Measurements from ENCODE around the gene GABRP. TPM values are rescaled to one million over a fixed set of nuclear protein-coding genes. Genes with fewer than 3 reads are reported as not detected.

Gene GABRP
- total RNA-seq, 2 donors from 2014 or later, result 1.1 to 1.9 TPM

DNA sequence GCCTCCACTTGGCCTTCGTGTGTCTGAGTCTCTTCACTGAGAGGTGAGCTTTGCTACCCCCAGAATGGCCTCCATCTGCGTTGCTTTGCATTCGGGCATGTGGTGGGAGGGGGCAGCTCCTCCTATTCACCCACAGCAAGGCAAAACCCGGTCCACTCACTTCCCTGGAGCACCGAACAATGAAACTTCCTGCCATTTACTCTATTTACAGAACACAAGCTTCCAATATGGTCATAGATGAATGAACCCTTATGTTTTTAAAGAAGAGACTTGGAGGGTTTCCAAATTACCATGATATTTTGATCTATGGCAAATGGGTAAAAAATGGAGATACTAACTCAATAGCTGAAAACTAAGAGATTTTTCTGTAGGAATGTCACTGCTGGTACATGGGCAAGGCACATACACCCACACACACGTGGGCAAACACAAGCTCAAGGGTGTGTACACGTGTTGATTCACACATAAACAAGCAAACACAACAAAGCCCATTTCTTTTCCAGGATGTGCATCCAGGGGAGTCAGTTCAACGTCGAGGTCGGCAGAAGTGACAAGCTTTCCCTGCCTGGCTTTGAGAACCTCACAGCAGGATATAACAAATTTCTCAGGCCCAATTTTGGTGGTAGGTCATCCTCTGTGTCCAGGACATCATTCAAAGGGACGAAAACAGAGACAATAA, 5.2 kb downstream of the GABRP start:
- WGBS, 2 experiments (ENCODE audit: insufficient coverage in 1 of 2, insufficient read length in 1 of 2), result 80 to 82% methylated on average over 6 to 11 of the region's 11 CpGs

DNA sequence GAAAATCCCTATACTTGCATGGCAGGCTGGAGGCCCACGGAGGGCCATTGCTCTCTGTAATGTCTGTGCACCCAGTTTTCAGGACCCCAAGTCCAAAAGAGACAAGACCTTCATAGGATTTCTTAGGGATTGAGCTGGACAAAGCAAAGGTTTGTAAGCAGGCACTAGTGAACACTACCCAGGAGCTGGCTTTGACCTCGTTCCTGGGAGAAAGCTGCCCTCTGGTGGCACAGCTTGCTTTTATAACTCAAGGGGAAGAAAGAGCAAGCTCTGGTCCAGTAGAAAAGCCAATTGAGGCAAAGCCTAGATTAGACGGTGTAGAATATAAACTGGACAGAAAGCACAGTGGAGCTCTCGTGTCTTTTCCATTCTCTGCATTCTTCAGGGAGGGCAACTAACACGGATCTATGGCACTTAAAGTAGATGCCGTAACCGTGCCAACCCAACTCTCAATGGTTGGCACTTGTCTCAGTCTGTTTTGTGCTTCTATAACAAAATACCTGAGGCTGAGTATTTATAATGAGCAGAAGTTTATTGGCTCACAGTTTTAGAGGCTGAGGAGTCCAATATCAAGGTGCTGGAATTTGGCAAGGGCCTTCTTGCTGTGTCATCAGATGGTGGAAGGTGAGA, 7.9 kb downstream of the GABRP start:
- Mint-ChIP-seq H3K9me3 (no peaks in the 10 kb centered on the region), H3K27me3 (ENCODE audit: insufficient read depth) (peaks cover 26% of the 10 kb centered on the region), H3K36me3 (ENCODE audit: low read depth) (no peaks in the 10 kb centered on the region), H3K27ac (no peak overlapping the region), H3K4me1 (peaks cover 2% of the 10 kb centered on the region), H3K4me3 (no peak overlapping the region)
- Histone ChIP-seq H3K4me3 (ENCODE audit: low read length) (no peak overlapping the region), H3K4me1 (ENCODE audit: control insufficient read depth, insufficient read depth, low read length) (no peaks in the 10 kb centered on the region), H3K27ac (ENCODE audit: low read depth, low read length) (no peak overlapping the region), H3K9ac (ENCODE audit: extremely low read depth, low read length, poor library complexity, severe bottlenecking) (no peak overlapping the region), H3K27me3 (ENCODE audit: control insufficient read depth, insufficient read depth, low read length, poor library complexity, severe bottlenecking) (peaks cover 18% of the 10 kb centered on the region), H3K9me3 (ENCODE audit: control insufficient read depth, low read length) (no peaks in the 10 kb centered on the region), H3K36me3 (ENCODE audit: control insufficient read depth, insufficient read depth, low read length) (no peaks in the 10 kb centered on the region)
- peak; percentile 94 for DNase-seq
- WGBS, 2 experiments (ENCODE audit: insufficient coverage in 1 of 2, insufficient read length in 1 of 2), result 26 to 37% methylated on average over 3 to 7 of the region's 7 CpGs
- TF ChIP-seq, protein P1, sequence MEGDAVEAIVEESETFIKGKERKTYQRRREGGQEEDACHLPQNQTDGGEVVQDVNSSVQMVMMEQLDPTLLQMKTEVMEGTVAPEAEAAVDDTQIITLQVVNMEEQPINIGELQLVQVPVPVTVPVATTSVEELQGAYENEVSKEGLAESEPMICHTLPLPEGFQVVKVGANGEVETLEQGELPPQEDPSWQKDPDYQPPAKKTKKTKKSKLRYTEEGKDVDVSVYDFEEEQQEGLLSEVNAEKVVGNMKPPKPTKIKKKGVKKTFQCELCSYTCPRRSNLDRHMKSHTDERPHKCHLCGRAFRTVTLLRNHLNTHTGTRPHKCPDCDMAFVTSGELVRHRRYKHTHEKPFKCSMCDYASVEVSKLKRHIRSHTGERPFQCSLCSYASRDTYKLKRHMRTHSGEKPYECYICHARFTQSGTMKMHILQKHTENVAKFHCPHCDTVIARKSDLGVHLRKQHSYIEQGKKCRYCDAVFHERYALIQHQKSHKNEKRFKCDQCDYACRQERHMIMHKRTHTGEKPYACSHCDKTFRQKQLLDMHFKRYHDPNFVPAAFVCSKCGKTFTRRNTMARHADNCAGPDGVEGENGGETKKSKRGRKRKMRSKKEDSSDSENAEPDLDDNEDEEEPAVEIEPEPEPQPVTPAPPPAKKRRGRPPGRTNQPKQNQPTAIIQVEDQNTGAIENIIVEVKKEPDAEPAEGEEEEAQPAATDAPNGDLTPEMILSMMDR (conservative IDR thresholded peaks at IDR 0.05), result peak; percentile 87

More for the DNA sequence above, 5.2 kb downstream of the GABRP start:
- TF ChIP-seq, protein P1 (conservative IDR thresholded peaks at IDR 0.05), result no peak
- no peaks in the 10 kb centered on the region for H3K4me1 ChIP-seq (ENCODE audit: control insufficient read depth, insufficient read depth, low read length)
- no peaks in the 10 kb centered on the region for H3K9me3 Mint-ChIP-seq
- H3K4me3 Mint-ChIP-seq, result no peak overlapping the region
- H3K27ac Mint-ChIP-seq, result no peak overlapping the region
- no peak for DNase-seq
- H3K4me3 ChIP-seq (ENCODE audit: low read length), result no peak overlapping the region
- no peak overlapping the region for H3K9ac ChIP-seq (ENCODE audit: extremely low read depth, low read length, poor library complexity, severe bottlenecking)
- H3K27me3 ChIP-seq (ENCODE audit: control insufficient read depth, insufficient read depth, low read length, poor library complexity, severe bottlenecking), result peaks cover 44% of the 10 kb centered on the region
- H3K36me3 Mint-ChIP-seq (ENCODE audit: low read depth), result no peaks in the 10 kb centered on the region
- H3K9me3 ChIP-seq (ENCODE audit: control insufficient read depth, low read length), result no peaks in the 10 kb centered on the region
- H3K27me3 Mint-ChIP-seq (ENCODE audit: insufficient read depth), result peaks cover 49% of the 10 kb centered on the region
- peaks cover 2% of the 10 kb centered on the region for H3K4me1 Mint-ChIP-seq
- no peak overlapping the region for H3K27ac ChIP-seq (ENCODE audit: low read depth, low read length)
- no peaks in the 10 kb centered on the region for H3K36me3 ChIP-seq (ENCODE audit: control insufficient read depth, insufficient read depth, low read length)

DNA sequence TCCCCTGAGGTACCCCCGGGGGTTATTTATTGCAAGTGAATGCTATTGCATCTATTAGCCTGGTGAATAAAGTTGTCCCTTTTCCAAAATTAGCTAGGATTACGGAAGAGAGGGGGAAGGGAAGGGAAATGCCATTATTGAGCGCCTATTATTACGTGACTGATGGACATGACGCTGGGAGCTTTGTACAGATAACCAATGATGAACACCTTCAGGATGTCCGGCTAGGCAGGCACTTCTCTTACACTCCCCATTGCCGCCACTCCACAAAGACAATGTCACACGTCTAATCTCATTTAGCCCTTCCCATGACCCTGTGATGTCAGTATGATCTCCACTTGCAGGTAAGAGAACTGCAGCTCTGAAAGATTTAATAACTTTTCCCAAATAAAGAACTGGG, 9.4 kb downstream of the GABRP start:
- 89 to 91% methylated on average over 8 of the region's 8 CpGs for WGBS, 2 experiments (ENCODE audit: insufficient coverage in 1 of 2, insufficient read length in 1 of 2)
- Histone ChIP-seq H3K9ac (ENCODE audit: extremely low read depth, low read length, poor library complexity, severe bottlenecking) (no peak overlapping the region), H3K4me3 (ENCODE audit: low read length) (no peak overlapping the region), H3K9me3 (ENCODE audit: control insufficient read depth, low read length) (no peaks in the 10 kb centered on the region), H3K36me3 (ENCODE audit: control insufficient read depth, insufficient read depth, low read length) (no peaks in the 10 kb centered on the region), H3K27me3 (ENCODE audit: control insufficient read depth, insufficient read depth, low read length, poor library complexity, severe bottlenecking) (peaks cover 16% of the 10 kb centered on the region), H3K27ac (ENCODE audit: low read depth, low read length) (no peak overlapping the region), H3K4me1 (ENCODE audit: control insufficient read depth, insufficient read depth, low read length) (no peaks in the 10 kb centered on the region)
- H3K27ac Mint-ChIP-seq, result no peak overlapping the region
- peaks cover 24% of the 10 kb centered on the region for H3K27me3 Mint-ChIP-seq (ENCODE audit: insufficient read depth)
- TF ChIP-seq, protein P1 (conservative IDR thresholded peaks at IDR 0.05), result no peak
- no peaks in the 10 kb centered on the region for H3K9me3 Mint-ChIP-seq
- DNase-seq, result no peak
- no peaks in the 10 kb centered on the region for H3K36me3 Mint-ChIP-seq (ENCODE audit: low read depth)
- H3K4me1 Mint-ChIP-seq, result peaks cover 2% of the 10 kb centered on the region
- H3K4me3 Mint-ChIP-seq, result no peak overlapping the region

Data from endodermal cell (in vitro differentiated cells).